GM12878 (cell line): ENCODE results near the gene VSIG10L.

Experiments used
- FOXK2 ChIP-seq: fragments of 450-650 bp; IDR thresholded peaks from 2 replicates; pipeline ENCODE4 v1.6.1; 2017; ENCODE audit warnings: mild to moderate bottlenecking, moderate library complexity
- POLR2AphosphoS5 ChIP-seq: IDR thresholded peaks from 2 replicates; pipeline ENCODE4 v1.6.1; 2011; ENCODE audit warnings: mild to moderate bottlenecking, low read length, inconsistent platforms
- RAD21 ChIP-seq: IDR thresholded peaks from 2 replicates; pipeline ENCODE4 v1.6.1; 2011; ENCODE audit warnings: mild to moderate bottlenecking, low read depth, low read length, moderate library complexity; ENCODE audit not compliant: insufficient read depth
- TF ChIP-seq, protein P1 (sequence below): IDR thresholded peaks from 2 replicates; pipeline ENCODE4 v1.6.1; 2012; ENCODE audit warnings: mild to moderate bottlenecking, low read depth, low read length
- TF ChIP-seq, protein P2 (sequence below), 3 experiments: IDR thresholded peaks in 2 of 3; conservative IDR thresholded peaks in 1 of 3; 2 replicates each; pipeline ENCODE4 v1.5.1; 2011; ENCODE audit warnings: low read depth in 3 of 3, low read length in 3 of 3, mild to moderate bottlenecking in 3 of 3, control low read depth in 2 of 3, moderate library complexity in 2 of 3, inconsistent platforms in 1 of 3, mixed read lengths in 1 of 3; ENCODE audit not compliant: control insufficient read depth in 2 of 3, insufficient read depth in 1 of 3; ENCODE audit errors: extremely low read depth in 1 of 3

DNA sequence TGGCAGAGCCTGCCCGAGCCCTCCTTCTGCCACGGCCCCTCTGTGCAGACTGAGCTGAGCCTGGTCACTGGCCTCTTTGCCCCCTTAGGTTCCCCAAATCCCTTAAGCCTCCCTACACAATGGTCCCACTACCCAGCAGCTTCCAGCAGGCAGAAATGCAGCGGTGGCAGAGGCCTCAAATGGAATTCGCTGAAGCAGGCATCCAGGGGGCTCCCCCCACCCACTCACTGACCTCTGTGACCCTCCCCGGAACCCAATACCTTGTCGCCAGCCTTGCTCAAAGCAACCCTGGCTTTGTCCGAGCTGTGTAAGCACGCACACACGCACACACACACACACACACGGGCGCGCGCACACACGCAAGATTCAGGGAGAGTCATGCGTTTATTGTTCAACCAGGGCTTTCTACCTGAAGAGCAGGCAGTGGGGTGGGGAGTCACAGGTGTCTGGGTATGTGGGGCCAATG is 46.0 kb upstream of the VSIG10L start, which contains the start of gene LIM2:
- no peak for TF ChIP-seq RAD21
- TF ChIP-seq POLR2AphosphoS5: no peak
- TF ChIP-seq, protein P1, sequence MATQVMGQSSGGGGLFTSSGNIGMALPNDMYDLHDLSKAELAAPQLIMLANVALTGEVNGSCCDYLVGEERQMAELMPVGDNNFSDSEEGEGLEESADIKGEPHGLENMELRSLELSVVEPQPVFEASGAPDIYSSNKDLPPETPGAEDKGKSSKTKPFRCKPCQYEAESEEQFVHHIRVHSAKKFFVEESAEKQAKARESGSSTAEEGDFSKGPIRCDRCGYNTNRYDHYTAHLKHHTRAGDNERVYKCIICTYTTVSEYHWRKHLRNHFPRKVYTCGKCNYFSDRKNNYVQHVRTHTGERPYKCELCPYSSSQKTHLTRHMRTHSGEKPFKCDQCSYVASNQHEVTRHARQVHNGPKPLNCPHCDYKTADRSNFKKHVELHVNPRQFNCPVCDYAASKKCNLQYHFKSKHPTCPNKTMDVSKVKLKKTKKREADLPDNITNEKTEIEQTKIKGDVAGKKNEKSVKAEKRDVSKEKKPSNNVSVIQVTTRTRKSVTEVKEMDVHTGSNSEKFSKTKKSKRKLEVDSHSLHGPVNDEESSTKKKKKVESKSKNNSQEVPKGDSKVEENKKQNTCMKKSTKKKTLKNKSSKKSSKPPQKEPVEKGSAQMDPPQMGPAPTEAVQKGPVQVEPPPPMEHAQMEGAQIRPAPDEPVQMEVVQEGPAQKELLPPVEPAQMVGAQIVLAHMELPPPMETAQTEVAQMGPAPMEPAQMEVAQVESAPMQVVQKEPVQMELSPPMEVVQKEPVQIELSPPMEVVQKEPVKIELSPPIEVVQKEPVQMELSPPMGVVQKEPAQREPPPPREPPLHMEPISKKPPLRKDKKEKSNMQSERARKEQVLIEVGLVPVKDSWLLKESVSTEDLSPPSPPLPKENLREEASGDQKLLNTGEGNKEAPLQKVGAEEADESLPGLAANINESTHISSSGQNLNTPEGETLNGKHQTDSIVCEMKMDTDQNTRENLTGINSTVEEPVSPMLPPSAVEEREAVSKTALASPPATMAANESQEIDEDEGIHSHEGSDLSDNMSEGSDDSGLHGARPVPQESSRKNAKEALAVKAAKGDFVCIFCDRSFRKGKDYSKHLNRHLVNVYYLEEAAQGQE: no peak
- TF ChIP-seq, protein P2, sequence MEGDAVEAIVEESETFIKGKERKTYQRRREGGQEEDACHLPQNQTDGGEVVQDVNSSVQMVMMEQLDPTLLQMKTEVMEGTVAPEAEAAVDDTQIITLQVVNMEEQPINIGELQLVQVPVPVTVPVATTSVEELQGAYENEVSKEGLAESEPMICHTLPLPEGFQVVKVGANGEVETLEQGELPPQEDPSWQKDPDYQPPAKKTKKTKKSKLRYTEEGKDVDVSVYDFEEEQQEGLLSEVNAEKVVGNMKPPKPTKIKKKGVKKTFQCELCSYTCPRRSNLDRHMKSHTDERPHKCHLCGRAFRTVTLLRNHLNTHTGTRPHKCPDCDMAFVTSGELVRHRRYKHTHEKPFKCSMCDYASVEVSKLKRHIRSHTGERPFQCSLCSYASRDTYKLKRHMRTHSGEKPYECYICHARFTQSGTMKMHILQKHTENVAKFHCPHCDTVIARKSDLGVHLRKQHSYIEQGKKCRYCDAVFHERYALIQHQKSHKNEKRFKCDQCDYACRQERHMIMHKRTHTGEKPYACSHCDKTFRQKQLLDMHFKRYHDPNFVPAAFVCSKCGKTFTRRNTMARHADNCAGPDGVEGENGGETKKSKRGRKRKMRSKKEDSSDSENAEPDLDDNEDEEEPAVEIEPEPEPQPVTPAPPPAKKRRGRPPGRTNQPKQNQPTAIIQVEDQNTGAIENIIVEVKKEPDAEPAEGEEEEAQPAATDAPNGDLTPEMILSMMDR (IDR thresholded peaks at IDR 0.05 in 2 of 3, conservative IDR thresholded peaks at IDR 0.05 in 1 of 3; ENCODE audit: control insufficient read depth in 2 of 3, extremely low read depth in 1 of 3, insufficient read depth in 1 of 3, low read depth in 3 of 3, low read length in 3 of 3): no peak
- TF ChIP-seq FOXK2: no peak
